A549 (cell line): ENCODE results near the gene ADAMTS12.

Experiments
- BHLHE40 ChIP-seq: IDR thresholded peaks from 2 replicates; pipeline ENCODE4 v1.6.1; 2012; ENCODE audit warnings: low read depth, low read length, inconsistent platforms
- CEBPB ChIP-seq, 2 experiments: fragments of >200 bp in 1 of 2; sonication (Bioruptor Twin) in 1 of 2; formaldehyde crosslinking in 1 of 2; IDR thresholded peaks; 2 replicates each; pipeline ENCODE4 v1.6.1; 2012 to 2016
- CHD2 ChIP-seq: fragments of 150-350 bp; IDR thresholded peaks from 2 replicates; pipeline ENCODE4 v1.6.1; 2014; ENCODE audit warnings: low read length; ENCODE audit not compliant: partially characterized antibody
- EP300 ChIP-seq, 2 experiments: fragments of >200 bp; sonication (Bioruptor Twin); formaldehyde crosslinking; IDR thresholded peaks; 2 replicates in 1 of 2; 3 replicates in 1 of 2; pipeline ENCODE4 v1.6.1; 2016 to 2017
- HDAC2 ChIP-seq: fragments of 200-600 bp; sonication (generic); IDR thresholded peaks from 2 replicates; pipeline ENCODE4 v1.6.1; 2016
- MAFK ChIP-seq: fragments of 450-650 bp; IDR thresholded peaks from 2 replicates; pipeline ENCODE4 v1.6.1; 2014; ENCODE audit not compliant: partially characterized antibody
- POLR2A ChIP-seq: IDR thresholded peaks from 2 replicates; pipeline ENCODE4 v1.6.1; 2012; ENCODE audit warnings: mild to moderate bottlenecking, low read length
- RCOR1 ChIP-seq: fragments of 150-350 bp; IDR thresholded peaks from 2 replicates; pipeline ENCODE4 v1.6.1; 2014; ENCODE audit warnings: antibody characterized with exemption, low read length, low read depth
- RFX5 ChIP-seq: fragments of 450-650 bp; IDR thresholded peaks from 2 replicates; pipeline ENCODE4 v1.7.1; 2014; ENCODE audit warnings: antibody characterized with exemption, mild to moderate bottlenecking, moderate library complexity
- SREBF2 ChIP-seq: fragments of 450-650 bp; IDR thresholded peaks from 2 replicates; pipeline ENCODE4 v1.6.1; 2014; ENCODE audit warnings: mild to moderate bottlenecking, moderate library complexity
- TF ChIP-seq, protein P1 (sequence below): fragments of >200 bp; sonication (Bioruptor Twin); formaldehyde crosslinking; IDR thresholded peaks from 3 replicates; pipeline ENCODE4 v1.5.1; 2016
- TF ChIP-seq, protein P2 (sequence below): fragments of 200-600 bp; sonication (generic); IDR thresholded peaks from 2 replicates; pipeline ENCODE4 v1.6.1; 2016; ENCODE audit warnings: antibody characterized with exemption, mild to moderate bottlenecking, moderate library complexity
- TF ChIP-seq, protein P3 (sequence below): IDR thresholded peaks from 2 replicates; pipeline ENCODE4 v1.6.1; 2012
- TF ChIP-seq, protein P4 (sequence below): fragments of 150-350 bp; IDR thresholded peaks from 2 replicates; pipeline ENCODE4 v1.6.1; 2014; ENCODE audit warnings: low read depth, mild to moderate bottlenecking, low read length

DNA sequence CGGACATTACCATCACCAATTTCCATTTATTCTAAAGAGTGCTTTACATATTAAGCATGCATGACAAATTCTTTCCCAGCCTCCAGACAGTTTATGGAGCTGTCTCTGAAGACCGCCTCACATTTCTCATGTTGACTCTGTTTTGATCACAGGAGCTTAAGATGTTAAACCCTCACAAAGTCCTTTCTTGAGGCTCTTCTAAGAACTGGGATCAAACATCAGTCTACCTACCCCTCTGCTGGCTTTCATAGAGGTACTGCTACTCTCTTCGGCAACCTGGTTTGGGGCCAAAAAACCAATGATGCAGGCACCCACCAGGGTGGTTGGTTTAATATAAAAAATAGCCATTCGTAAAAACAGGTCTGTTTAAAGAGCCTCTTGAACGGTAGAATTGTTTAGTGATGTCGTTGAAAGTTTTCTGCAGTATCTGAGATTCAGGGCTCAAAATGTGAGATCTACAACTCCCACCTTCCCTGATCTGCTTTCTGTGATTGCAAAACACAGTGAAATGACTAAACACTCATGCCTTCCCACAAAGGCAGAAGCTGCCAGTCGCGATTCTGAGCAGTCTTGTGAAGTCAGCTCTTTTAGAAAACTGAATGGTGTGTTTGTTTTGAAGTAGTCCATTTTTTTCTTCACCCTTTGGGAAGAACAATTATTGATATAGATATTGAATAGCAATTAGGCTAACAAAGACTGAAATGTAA lies 47.9 kb upstream of the ADAMTS12 start:
- no peak for TF ChIP-seq RCOR1
- no peak for TF ChIP-seq POLR2A
- TF ChIP-seq, protein P1, sequence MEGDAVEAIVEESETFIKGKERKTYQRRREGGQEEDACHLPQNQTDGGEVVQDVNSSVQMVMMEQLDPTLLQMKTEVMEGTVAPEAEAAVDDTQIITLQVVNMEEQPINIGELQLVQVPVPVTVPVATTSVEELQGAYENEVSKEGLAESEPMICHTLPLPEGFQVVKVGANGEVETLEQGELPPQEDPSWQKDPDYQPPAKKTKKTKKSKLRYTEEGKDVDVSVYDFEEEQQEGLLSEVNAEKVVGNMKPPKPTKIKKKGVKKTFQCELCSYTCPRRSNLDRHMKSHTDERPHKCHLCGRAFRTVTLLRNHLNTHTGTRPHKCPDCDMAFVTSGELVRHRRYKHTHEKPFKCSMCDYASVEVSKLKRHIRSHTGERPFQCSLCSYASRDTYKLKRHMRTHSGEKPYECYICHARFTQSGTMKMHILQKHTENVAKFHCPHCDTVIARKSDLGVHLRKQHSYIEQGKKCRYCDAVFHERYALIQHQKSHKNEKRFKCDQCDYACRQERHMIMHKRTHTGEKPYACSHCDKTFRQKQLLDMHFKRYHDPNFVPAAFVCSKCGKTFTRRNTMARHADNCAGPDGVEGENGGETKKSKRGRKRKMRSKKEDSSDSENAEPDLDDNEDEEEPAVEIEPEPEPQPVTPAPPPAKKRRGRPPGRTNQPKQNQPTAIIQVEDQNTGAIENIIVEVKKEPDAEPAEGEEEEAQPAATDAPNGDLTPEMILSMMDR: no peak
- no peak for TF ChIP-seq MAFK
- no peak for TF ChIP-seq CEBPB (IDR thresholded peaks at IDR 0.05)
- TF ChIP-seq, protein P2, sequence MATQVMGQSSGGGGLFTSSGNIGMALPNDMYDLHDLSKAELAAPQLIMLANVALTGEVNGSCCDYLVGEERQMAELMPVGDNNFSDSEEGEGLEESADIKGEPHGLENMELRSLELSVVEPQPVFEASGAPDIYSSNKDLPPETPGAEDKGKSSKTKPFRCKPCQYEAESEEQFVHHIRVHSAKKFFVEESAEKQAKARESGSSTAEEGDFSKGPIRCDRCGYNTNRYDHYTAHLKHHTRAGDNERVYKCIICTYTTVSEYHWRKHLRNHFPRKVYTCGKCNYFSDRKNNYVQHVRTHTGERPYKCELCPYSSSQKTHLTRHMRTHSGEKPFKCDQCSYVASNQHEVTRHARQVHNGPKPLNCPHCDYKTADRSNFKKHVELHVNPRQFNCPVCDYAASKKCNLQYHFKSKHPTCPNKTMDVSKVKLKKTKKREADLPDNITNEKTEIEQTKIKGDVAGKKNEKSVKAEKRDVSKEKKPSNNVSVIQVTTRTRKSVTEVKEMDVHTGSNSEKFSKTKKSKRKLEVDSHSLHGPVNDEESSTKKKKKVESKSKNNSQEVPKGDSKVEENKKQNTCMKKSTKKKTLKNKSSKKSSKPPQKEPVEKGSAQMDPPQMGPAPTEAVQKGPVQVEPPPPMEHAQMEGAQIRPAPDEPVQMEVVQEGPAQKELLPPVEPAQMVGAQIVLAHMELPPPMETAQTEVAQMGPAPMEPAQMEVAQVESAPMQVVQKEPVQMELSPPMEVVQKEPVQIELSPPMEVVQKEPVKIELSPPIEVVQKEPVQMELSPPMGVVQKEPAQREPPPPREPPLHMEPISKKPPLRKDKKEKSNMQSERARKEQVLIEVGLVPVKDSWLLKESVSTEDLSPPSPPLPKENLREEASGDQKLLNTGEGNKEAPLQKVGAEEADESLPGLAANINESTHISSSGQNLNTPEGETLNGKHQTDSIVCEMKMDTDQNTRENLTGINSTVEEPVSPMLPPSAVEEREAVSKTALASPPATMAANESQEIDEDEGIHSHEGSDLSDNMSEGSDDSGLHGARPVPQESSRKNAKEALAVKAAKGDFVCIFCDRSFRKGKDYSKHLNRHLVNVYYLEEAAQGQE: no peak
- TF ChIP-seq HDAC2: no peak
- TF ChIP-seq EP300 (IDR thresholded peaks at IDR 0.05): no peak
- no peak for TF ChIP-seq RFX5
- TF ChIP-seq CHD2: no peak
- TF ChIP-seq, protein P3, sequence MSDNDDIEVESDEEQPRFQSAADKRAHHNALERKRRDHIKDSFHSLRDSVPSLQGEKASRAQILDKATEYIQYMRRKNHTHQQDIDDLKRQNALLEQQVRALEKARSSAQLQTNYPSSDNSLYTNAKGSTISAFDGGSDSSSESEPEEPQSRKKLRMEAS: no peak
- TF ChIP-seq SREBF2: no peak
- TF ChIP-seq BHLHE40: no peak
- TF ChIP-seq, protein P4, sequence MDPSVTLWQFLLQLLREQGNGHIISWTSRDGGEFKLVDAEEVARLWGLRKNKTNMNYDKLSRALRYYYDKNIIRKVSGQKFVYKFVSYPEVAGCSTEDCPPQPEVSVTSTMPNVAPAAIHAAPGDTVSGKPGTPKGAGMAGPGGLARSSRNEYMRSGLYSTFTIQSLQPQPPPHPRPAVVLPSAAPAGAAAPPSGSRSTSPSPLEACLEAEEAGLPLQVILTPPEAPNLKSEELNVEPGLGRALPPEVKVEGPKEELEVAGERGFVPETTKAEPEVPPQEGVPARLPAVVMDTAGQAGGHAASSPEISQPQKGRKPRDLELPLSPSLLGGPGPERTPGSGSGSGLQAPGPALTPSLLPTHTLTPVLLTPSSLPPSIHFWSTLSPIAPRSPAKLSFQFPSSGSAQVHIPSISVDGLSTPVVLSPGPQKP: no peak
